Neural progenitor cell (in vitro differentiated cells): ENCODE data around the gene ARSA.
"Not testable (repeated sequence)": the region's sequence is repeated elsewhere in the genome, so short reads cannot be mapped to it uniquely, and the experiment has no call there.

Source experiments
- CTCF ChIP-seq: fragments of 200-600 bp; sonication (generic); IDR thresholded peaks from 2 replicates; pipeline ENCODE4 v1.5.1; 2017; ENCODE audit warnings: antibody characterized with exemption, mild to moderate bottlenecking
- EZH2 ChIP-seq: fragments of 200-600 bp; sonication (generic); IDR thresholded peaks from 2 replicates; pipeline ENCODE4 v1.6.1; 2017; ENCODE audit warnings: antibody characterized with exemption, mild to moderate bottlenecking, moderate library complexity

- not testable (repeated sequence) for TF ChIP-seq CTCF, EZH2
These were observed 19.7 kb downstream of the ARSA start for GRCh38 chr22:50608058-50608840.
